H1 (cell line): ENCODE data around the gene C15orf39. TPM values are rescaled to one million over a fixed set of nuclear protein-coding genes. Genes with fewer than 3 reads are reported as not detected.

Source experiments
- CBX5 ChIP-seq: fragments of 300-800, 300-1000 bp; sonication (generic); IDR thresholded peaks from 2 replicates; pipeline ENCODE4 v1.7.1; 2016; ENCODE audit warnings: antibody characterized with exemption, low read length, low read depth
- CHD2 ChIP-seq: IDR thresholded peaks from 2 replicates; pipeline ENCODE4 v1.6.1; 2012; ENCODE audit warnings: low read length, improper control_type of control experiment
- CHD7 ChIP-seq: fragments of 300-600 bp; sonication (generic); IDR thresholded peaks from 2 replicates; pipeline ENCODE4 v1.7.1; 2012; ENCODE audit warnings: low read length, moderate library complexity, mild to moderate bottlenecking, inconsistent platforms; ENCODE audit not compliant: insufficient replicate concordance
- EP300 ChIP-seq, 2 experiments: IDR thresholded peaks; 1 replicate in 1 of 2; 2 replicates in 1 of 2; pipeline ENCODE4 v1.6.1; 2011 to 2012; ENCODE audit warnings: low read depth in 2 of 2, low read length in 2 of 2, mild to moderate bottlenecking in 2 of 2, borderline replicate concordance in 1 of 2, inconsistent platforms in 1 of 2, moderate library complexity in 1 of 2
- FOSL1 ChIP-seq: IDR thresholded peaks from 2 replicates; pipeline ENCODE4 v1.6.1; 2011; ENCODE audit warnings: mild to moderate bottlenecking, low read depth, low read length, moderate library complexity; ENCODE audit not compliant: insufficient read depth
- GTF2F1 ChIP-seq: IDR thresholded peaks from 2 replicates; pipeline ENCODE4 v1.6.1; 2012; ENCODE audit warnings: low read depth, low read length, improper control_type of control experiment, borderline replicate concordance
- NANOG ChIP-seq: IDR thresholded peaks from 2 replicates; pipeline ENCODE4 v1.6.1; 2011; ENCODE audit warnings: low read length, low read depth, mild to moderate bottlenecking, inconsistent platforms; ENCODE audit not compliant: insufficient read depth, poor library complexity, severe bottlenecking
- SIX5 ChIP-seq: IDR thresholded peaks from 2 replicates; pipeline ENCODE4 v1.6.1; 2011; ENCODE audit warnings: mild to moderate bottlenecking, low read depth, low read length
- SP1 ChIP-seq: IDR thresholded peaks from 2 replicates; pipeline ENCODE4 v1.6.1; 2011; ENCODE audit warnings: low read depth, low read length
- TAF7 ChIP-seq: optimal IDR thresholded peaks from 2 replicates; pipeline ENCODE3; 2011; ENCODE audit warnings: low read depth, mild to moderate bottlenecking, inconsistent platforms, low read length, moderate library complexity, borderline replicate concordance
- polyA plus RNA-seq, 7 experiments: library from polyadenylated mRNA; depleted of rRNA in 3 of 7; stranded (reverse) in 5 of 7; unstranded in 2 of 7; fragments of >200 nt in 5 of 7; fragments of 200-250 nt in 2 of 7; gene quantifications; 1 replicate in 5 of 7; 2 replicates in 1 of 7; 4 replicates in 1 of 7; pipeline versions ENCODE4 v1.2.1 to v1.2.3, GENCODE V29; 2011 to 2013; ENCODE audit warnings: missing spikeins in 2 of 7, mixed read lengths in 2 of 7
- total RNA-seq: library from RNA; stranded (reverse); fragmentation: NEBNext Ultra II Directional; extraction: Animal tissue kit (Norgen Biotek cat#: 25700); gene quantifications from 2 replicates; pipeline ENCODE4 v1.2.1, GENCODE V29; 2021

C15orf39 gene
- total and polyA plus RNA-seq, 2 of the 8 experiments (the other 6 are each of a cell fraction or from before 2014, with no cell fraction given): 13.8 to 38.5 TPM

- TF ChIP-seq CHD7 (no peak), GTF2F1 (no peak), TAF7 (no peak), NANOG (no peak), SIX5 (no peak), CBX5 (no peak), FOSL1 (no peak), SP1 (no peak), CHD2 (no peak), EP300 (IDR thresholded peaks at IDR 0.05; ENCODE audit: borderline replicate concordance in 1 of 2, low read depth in 2 of 2, low read length in 2 of 2) (no peak)
Measured at GRCh38 chr15:75178171-75178937, 23.3 kb upstream of the C15orf39 start (continued).
